Measurements from ENCODE around the gene PEMT. TPM values are rescaled to one million over a fixed set of nuclear protein-coding genes. Genes with fewer than 3 reads are reported as not detected.

The PEMT gene
- polyA plus RNA-seq, 2 of the 4 experiments (the other 2 are of a cell fraction) = 47.5 to 47.8 TPM

DNA sequence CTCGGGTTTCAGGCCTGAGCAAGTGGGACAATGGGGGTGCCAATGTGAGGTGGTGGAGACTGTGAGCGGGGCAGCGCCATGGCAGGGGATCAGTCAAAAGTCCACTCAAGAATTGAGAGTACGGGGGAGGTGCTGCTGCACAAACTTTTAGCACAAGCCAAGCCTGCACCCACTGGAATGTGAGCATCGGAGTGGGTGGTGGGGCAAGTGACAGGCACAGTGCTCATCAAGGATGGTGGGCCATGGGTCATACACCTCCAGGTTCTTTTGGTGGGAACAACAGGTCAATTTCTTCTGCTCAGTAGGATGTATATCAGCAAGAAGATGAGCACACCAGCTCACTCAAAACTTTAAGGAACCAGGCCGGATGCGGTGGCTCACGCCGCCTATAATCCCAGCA lies 32.4 kb upstream of the PEMT start:
- no peak for DNase-seq (ENCODE audit: low read depth in 1 of 2, low spot score in 1 of 2)
- CTCF ChIA-PET = interaction anchor here (1.2 to 5.7 kb wide), 5 partner anchors 9 to 269 kb away, joined by 3 to 40 read pairs (median 5); no protein-coding TSS in a partner anchor
- POLR2A ChIA-PET = no interaction called here
- Histone ChIP-seq H3K9me3 (no peaks in the 10 kb centered on the region), H3K4me2 (no peak overlapping the region), H3K4me1 (0 out of 3 replicates have a peak, but pooled peaks cover 2% of the 10 kb centered on the region), H3K4me3 (no peak overlapping the region), H3K27ac (no peak overlapping the region)
- no peak for FAIRE-seq
- WGBS (ENCODE audit: missing lambda C conversion rate) = 88% methylated on average over 9 of the region's 9 CpGs
- ATAC-seq = no peak
- TF ChIP-seq PHF8 (IDR thresholded peaks at IDR 0.05; ENCODE audit: borderline replicate concordance, low read depth) = no peak
- no peak for TF ChIP-seq CEBPB (IDR thresholded peaks at IDR 0.05)
- TF ChIP-seq, protein P1, sequence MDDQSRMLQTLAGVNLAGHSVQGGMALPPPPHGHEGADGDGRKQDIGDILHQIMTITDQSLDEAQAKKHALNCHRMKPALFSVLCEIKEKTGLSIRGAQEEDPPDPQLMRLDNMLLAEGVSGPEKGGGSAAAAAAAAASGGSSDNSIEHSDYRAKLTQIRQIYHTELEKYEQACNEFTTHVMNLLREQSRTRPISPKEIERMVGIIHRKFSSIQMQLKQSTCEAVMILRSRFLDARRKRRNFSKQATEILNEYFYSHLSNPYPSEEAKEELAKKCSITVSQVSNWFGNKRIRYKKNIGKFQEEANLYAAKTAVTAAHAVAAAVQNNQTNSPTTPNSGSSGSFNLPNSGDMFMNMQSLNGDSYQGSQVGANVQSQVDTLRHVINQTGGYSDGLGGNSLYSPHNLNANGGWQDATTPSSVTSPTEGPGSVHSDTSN (IDR thresholded peaks at IDR 0.05) = no peak
- TF ChIP-seq JUN (IDR thresholded peaks at IDR 0.05) = no peak
- no peak for TF ChIP-seq MYC (IDR thresholded peaks at IDR 0.05; ENCODE audit: borderline replicate concordance, low read length)

DNA sequence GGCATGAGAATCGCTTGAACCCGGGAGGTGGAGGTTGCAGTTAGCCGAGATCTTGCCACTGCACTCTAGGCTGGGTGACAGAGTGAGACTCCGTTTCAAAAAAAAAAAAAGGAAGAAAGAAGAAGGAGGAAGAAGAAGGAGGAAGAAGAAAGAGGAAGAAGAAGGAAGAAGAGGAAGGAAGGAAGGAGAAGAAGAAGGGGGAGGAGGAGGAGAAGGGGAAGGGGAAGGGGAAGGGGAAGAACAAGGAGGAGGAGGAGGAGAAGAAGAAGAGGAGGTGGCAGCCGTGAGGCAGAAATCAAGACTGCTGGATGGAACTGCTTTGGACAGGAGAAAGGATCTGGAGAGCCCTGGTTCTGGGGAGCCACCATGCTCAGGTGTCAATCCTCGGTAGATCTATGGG lies 29.7 kb upstream of the PEMT start:
- H3K4me2 ChIP-seq = no peak overlapping the region
- no peaks in the 10 kb centered on the region for H3K9me3 ChIP-seq
- H3K27ac ChIP-seq = no peak overlapping the region
- CTCF ChIA-PET = interaction anchor here (1.2 to 4.2 kb wide), 2 partner anchors 20 to 124 kb away, joined by 3 to 18 read pairs; no protein-coding TSS in a partner anchor
- H3K4me1 ChIP-seq = no peaks in the 10 kb centered on the region
- 54% methylated on average over 6 of the region's 6 CpGs for WGBS (ENCODE audit: missing lambda C conversion rate)
- no peak overlapping the region for H3K4me3 ChIP-seq
- POLR2A ChIA-PET = no interaction called here
- DNase-seq (ENCODE audit: low read depth in 1 of 2, low spot score in 1 of 2) (no peak), FAIRE-seq (no peak), ATAC-seq (0 out of 6 replicates have a peak, but pooled peaks of 1 of the 2 experiments have one; percentile 40)
- TF ChIP-seq, protein P2, sequence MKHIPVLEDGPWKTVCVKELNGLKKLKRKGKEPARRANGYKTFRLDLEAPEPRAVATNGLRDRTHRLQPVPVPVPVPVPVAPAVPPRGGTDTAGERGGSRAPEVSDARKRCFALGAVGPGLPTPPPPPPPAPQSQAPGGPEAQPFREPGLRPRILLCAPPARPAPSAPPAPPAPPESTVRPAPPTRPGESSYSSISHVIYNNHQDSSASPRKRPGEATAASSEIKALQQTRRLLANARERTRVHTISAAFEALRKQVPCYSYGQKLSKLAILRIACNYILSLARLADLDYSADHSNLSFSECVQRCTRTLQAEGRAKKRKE (CRISPR knock-in tag; IDR thresholded peaks at IDR 0.05; ENCODE audit: low read depth) = no peak
- TF ChIP-seq FOSB (CRISPR knock-in tag; IDR thresholded peaks at IDR 0.05) (no peak), GATA3 (IDR thresholded peaks at IDR 0.05; ENCODE audit: borderline replicate concordance) (no peak), CHD4 (IDR thresholded peaks at IDR 0.05; ENCODE audit: borderline replicate concordance) (no peak), HOXA7 (CRISPR knock-in tag; IDR thresholded peaks at IDR 0.05) (no peak), CHD2 (IDR thresholded peaks at IDR 0.05; ENCODE audit: low read length, partially characterized antibody) (no peak), JUN (IDR thresholded peaks at IDR 0.05) (no peak), MAZ (IDR thresholded peaks at IDR 0.05; ENCODE audit: borderline replicate concordance, low read depth, low read length) (no peak), POLR2AphosphoS2 (conservative IDR thresholded peaks at IDR 0.05; ENCODE audit: low read length) (no peak), BHLHE40 (IDR thresholded peaks at IDR 0.05; ENCODE audit: low read depth, low read length) (no peak), TP53 (CRISPR knock-in tag; IDR thresholded peaks at IDR 0.05) (no peak), CBX8 (IDR thresholded peaks at IDR 0.05) (no peak), PHF8 (IDR thresholded peaks at IDR 0.05; ENCODE audit: borderline replicate concordance, low read depth) (no peak), ESRRA (IDR thresholded peaks at IDR 0.05; ENCODE audit: borderline replicate concordance, low read length) (no peak)
- TF ChIP-seq, protein P1 (IDR thresholded peaks at IDR 0.05) = no peak

DNA sequence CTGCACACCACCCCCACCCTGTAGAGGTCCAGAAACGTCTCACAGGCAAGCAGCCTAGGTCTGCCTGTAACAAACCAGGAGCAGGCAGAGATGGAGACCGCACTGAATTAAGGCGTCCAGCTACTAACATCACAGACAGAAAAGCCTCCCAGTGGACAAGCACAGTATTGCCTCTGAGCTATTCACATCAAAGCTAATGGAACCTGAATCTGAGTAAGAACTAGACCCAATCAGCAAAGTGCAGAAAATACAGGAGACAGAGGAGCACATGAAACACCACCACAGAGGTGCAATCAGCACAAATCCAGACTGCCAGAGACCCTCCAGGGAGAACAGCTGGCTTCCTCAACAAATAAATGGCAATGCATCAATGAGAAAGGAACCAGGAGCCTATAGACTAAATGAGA lies 22.2 kb upstream of the PEMT start:
- TF ChIP-seq RAD21 (conservative IDR thresholded peaks at IDR 0.05 in 1 of 2, IDR thresholded peaks at IDR 0.05 in 1 of 2) = peak; percentile 54 to 55; a peak in 3 of 5 replicates
- TF ChIP-seq HOXA7 (CRISPR knock-in tag; IDR thresholded peaks at IDR 0.05) = no peak
- TF ChIP-seq, protein P3, sequence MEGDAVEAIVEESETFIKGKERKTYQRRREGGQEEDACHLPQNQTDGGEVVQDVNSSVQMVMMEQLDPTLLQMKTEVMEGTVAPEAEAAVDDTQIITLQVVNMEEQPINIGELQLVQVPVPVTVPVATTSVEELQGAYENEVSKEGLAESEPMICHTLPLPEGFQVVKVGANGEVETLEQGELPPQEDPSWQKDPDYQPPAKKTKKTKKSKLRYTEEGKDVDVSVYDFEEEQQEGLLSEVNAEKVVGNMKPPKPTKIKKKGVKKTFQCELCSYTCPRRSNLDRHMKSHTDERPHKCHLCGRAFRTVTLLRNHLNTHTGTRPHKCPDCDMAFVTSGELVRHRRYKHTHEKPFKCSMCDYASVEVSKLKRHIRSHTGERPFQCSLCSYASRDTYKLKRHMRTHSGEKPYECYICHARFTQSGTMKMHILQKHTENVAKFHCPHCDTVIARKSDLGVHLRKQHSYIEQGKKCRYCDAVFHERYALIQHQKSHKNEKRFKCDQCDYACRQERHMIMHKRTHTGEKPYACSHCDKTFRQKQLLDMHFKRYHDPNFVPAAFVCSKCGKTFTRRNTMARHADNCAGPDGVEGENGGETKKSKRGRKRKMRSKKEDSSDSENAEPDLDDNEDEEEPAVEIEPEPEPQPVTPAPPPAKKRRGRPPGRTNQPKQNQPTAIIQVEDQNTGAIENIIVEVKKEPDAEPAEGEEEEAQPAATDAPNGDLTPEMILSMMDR (IDR thresholded peaks at IDR 0.05) = peak; percentile 59
- TF ChIP-seq SMC3 (IDR thresholded peaks at IDR 0.05) = peak; percentile 68
- peak overlapping the region; percentile 41; the same call in 1 of the 3 replicates for H3K4me2 ChIP-seq
- CTCF ChIA-PET = interaction anchor here (0.6 to 8.9 kb wide), 44 partner anchors 9 to 370 kb away, joined by 3 to 76 read pairs (median 4); partner anchors contain the start of genes PEMT and RASD1
- H3K27ac ChIP-seq = no peak overlapping the region
- WGBS (ENCODE audit: missing lambda C conversion rate) = 0% methylated on average over 3 of the region's 3 CpGs
- H3K9me3 ChIP-seq = 0 out of 3 replicates have a peak, but pooled peaks cover 3% of the 10 kb centered on the region
- H3K4me3 ChIP-seq = no peak overlapping the region
- POLR2A ChIA-PET = interaction anchor here (1.1 kb wide), 2 partner anchors 22 to 117 kb away, joined by 8 to 14 read pairs; partner anchors contain the start of genes PEMT and RASD1
- FAIRE-seq = peak; percentile 97
- peak; percentile 77 to 85 for DNase-seq (ENCODE audit: low read depth in 1 of 2, low spot score in 1 of 2)
- no peaks in the 10 kb centered on the region for H3K4me1 ChIP-seq
- peak; percentile 97 to 98 for ATAC-seq
